Measurements from ENCODE around the gene NNT.

- TF ChIP-seq EZH2 (IDR thresholded peaks at IDR 0.05; ENCODE audit: borderline replicate concordance, low read length) (no peak), CTCF (conservative IDR thresholded peaks at IDR 0.05 in 1 of 2, IDR thresholded peaks at IDR 0.05 in 1 of 2; ENCODE audit: extremely low read depth in 1 of 2, insufficient read depth in 1 of 2, low read depth in 1 of 2, low read length in 2 of 2) (no peak)
These were observed 35.6 kb downstream of the NNT start for GRCh38 chr5:43638546-43638945.

All from mammary epithelial cell (primary cell).